HG02943 (cell line): ENCODE data around the gene ZNF485.
"Not testable (repeated sequence)": the region's sequence is repeated elsewhere in the genome, so short reads cannot be mapped to it uniquely, and the experiment has no call there.

Source experiments
- ATAC-seq: cut with Tn5 transposase; IDR thresholded peaks from one replicate; pipeline ENCODE4 v1.9.1; 2021; ENCODE audit warnings: mild to moderate bottlenecking, low read depth, moderate library complexity; ENCODE audit not compliant: unreplicated experiment

The ZNF485 gene

GRCh38 chr10:43606323-43607198 is at the start of gene ZNF485:
Gene ZNF485 (plus strand): TSS chr10:43606438. CDS start chr10:43607051, 613 bp downstream.
- peak; percentile 98 for ATAC-seq

- no peak for ATAC-seq
Observed at GRCh38 chr10:43557214-43557613, 49.0 kb upstream of the ZNF485 start.

- no peak for ATAC-seq
Observed at GRCh38 chr10:43569681-43570080, 36.6 kb upstream of the ZNF485 start.

- ATAC-seq = no peak
Observed at GRCh38 chr10:43570971-43571370, 35.3 kb upstream of the ZNF485 start.

- no peak for ATAC-seq
Observed at GRCh38 chr10:43573250-43574000, 32.8 kb upstream of the ZNF485 start.

- ATAC-seq = peak; percentile 93
Observed at GRCh38 chr10:43574001-43574892, 32.0 kb upstream of the ZNF485 start, which contains the start of gene ZNF239. Gene ZNF239 (minus strand): TSS chr10:43574616. CDS start chr10:43558079, 16,537 bp downstream.

- no peak for ATAC-seq
Observed at GRCh38 chr10:43574906-43575305, 31.3 kb upstream of the ZNF485 start.

GRCh38 chr10:43576062-43576461 is 30.2 kb upstream of the ZNF485 start:
- ATAC-seq = no peak

- no peak for ATAC-seq
Observed at GRCh38 chr10:43576580-43576979, 29.7 kb upstream of the ZNF485 start.

- no peak for ATAC-seq
Observed at GRCh38 chr10:43584051-43584450, 22.2 kb upstream of the ZNF485 start.

GRCh38 chr10:43585046-43585445 is 21.2 kb upstream of the ZNF485 start:
- ATAC-seq = no peak

- no peak for ATAC-seq
Observed at GRCh38 chr10:43585981-43586729, 20.1 kb upstream of the ZNF485 start.

- not testable (repeated sequence) for ATAC-seq
Observed at GRCh38 chr10:43586730-43587115, 19.5 kb upstream of the ZNF485 start.

GRCh38 chr10:43591303-43591904 is 14.8 kb upstream of the ZNF485 start:
- no peak for ATAC-seq

GRCh38 chr10:43594944-43595589 is 11.2 kb upstream of the ZNF485 start:
- ATAC-seq = peak; percentile 96

- peak; percentile 46 for ATAC-seq
Observed at GRCh38 chr10:43595739-43596298, 10.4 kb upstream of the ZNF485 start.

GRCh38 chr10:43596546-43596945 is 9.7 kb upstream of the ZNF485 start:
- ATAC-seq = no peak

GRCh38 chr10:43598446-43598845 is 7.8 kb upstream of the ZNF485 start:
- ATAC-seq = no peak

- no peak for ATAC-seq
Observed at GRCh38 chr10:43599333-43599732, 6.9 kb upstream of the ZNF485 start.
